ENCODE measurements around the gene ERCC6.

GRCh38 chr10:49502358-49502757, 36.6 kb downstream of the ERCC6 start:
- no peak for TF ChIP-seq CTCF (IDR thresholded peaks at IDR 0.05)
- no peak for TF ChIP-seq POLR2A (IDR thresholded peaks at IDR 0.05)
